Limb (tissue), 2 donors: ENCODE results near the gene YIPF2.
"Not testable (repeated sequence)": the region's sequence is repeated elsewhere in the genome, so short reads cannot be mapped to it uniquely, and the experiment has no call there.

Experiments
- DNase-seq, 2 donors: peaks; one replicate each; pipeline ENCODE4 v3.0.0-alpha.2; 2016; ENCODE audit errors: extremely low spot score in 2 of 2

Gene YIPF2

DNA sequence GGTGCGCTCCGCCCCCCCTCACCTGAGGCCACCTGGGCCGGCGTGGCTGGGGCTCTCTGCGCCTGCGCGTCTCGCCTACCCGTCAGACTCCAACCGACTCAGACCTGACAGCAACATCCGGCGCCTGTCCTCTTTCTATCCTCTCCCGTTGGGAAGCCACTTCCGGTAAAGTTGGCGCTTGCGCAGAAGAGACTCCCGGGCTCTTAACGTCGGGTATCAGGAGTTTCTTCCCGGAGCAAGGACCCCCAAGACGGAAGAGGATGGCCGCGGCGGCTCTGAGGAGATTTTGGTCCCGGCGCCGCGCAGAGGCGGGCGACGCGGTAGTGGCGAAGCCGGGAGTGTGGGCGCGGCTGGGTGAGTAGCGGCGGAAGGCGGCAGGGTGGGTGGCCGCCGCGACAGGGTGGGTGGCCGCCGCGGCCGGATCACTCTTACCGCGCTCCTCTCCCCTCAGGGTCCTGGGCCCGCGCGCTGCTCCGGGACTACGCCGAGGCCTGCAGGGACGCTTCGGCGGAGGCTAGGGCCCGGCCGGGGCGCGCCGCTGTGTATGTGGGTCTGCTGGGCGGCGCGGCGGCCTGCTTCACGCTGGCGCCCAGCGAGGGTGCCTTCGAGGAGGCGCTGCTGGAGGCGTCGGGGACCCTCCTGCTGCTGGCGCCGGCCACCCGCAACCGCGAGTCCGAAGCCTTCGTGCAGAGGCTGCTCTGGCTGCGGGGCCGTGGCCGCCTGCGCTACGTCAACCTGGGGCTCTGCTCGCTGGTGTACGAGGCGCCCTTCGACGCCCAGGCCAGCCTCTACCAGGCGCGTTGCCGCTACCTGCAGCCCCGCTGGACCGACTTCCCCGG lies at the start of gene YIPF2, which contains the start of gene TIMM29:
Gene YIPF2 (minus strand): TSS at position 77 of the 839 bp plus-strand sequence. CDS start 229 bp downstream, outside the sequence.
Gene TIMM29 (plus strand): TSS at position 249 of the 839 bp plus-strand sequence. CDS start 12 bp downstream, at position 261.
- DNase-seq: peak; percentile 95 to 98

DNA sequence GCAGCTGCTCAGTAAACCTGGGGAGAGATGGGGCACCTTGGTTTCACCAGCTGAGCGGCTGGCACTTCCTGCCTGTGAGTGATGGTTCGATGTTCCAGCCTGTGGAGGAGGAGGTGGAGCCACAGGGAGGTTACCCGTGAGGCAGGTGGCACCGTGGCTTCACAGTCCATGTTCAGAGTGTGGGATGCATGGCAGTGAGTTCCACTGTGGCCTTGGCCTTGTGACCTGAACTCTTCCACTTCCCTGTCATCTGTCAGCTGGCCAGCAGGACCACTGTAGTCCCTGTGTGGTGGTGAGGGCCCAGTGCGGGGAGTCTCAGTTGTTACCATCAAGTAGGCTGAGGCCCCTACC lies 49.3 kb upstream of the YIPF2 start:
- no peak for DNase-seq

DNA sequence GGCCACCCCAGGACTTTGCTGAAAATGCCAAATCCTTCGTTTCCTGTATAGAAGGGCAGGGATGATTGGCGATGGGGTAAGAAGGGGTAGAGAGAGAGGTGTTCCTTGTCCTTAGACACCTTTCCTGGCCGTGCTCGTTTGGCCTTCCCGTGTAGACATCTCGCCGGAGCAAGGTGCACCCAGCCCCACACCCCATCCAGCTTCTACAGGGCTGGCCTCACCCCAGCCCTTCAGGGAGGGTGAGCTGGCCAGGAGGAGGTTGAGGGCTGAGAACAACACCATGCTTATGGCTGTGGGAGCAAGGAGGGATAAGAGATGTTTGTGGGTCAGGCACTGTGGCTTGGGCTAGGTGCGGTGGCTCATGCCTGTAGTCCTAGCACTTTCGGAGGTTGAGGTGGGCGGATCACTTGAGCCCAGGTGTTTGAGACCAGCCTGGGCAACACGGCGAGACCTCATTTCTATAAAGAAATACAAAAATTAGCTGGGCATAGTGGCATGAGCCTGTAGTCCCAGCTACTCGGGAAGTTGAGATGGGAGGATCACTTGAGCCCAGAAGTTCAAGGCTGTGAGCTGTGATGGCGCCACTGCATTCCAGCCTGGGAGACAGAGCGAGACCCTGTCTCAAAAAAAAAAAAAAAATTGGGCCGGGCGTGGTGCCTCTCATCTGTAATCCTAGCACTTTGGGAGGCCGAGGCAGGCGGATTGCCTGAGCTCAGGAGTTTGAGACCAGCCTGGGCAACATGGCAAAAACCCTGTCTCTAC lies 47.9 kb upstream of the YIPF2 start:
- DNase-seq: no peak

DNA sequence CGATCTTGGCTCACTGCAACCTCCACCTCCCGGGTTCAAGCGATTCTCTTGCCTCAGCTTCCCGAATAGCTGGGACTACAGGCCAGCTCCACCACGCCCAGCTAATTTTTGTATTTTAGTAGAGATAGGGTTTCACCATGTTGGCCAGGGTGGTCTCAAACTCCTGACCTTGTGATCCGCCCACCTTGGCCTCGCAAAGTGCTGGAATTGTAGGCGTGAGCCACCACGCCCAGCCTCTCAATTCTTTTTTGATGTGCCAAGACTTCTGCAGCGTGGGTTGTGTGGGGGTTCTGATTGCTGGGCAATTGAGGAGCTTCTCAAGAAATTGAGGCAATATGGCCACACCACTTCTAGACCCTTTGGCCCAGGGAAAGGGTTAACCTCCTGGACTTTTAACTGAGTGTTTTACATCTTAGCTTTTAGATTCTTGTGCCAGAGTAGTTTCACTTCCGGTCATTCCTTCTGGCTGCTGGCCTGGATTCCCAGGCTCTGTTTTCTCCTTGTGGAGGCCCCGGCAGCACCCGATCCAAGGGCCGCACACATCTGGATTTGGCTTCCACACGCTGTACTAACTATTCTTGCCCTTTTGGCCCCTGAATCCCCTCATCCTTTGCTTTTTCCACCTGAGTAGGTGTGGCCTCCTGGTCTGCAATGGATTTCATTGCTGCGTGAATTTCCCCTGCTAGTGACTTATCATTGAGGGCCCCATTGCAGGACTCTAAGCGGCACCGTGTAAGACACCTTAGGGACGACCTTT lies 47.1 kb upstream of the YIPF2 start:
- peak; percentile 44 to 64 for DNase-seq

DNA sequence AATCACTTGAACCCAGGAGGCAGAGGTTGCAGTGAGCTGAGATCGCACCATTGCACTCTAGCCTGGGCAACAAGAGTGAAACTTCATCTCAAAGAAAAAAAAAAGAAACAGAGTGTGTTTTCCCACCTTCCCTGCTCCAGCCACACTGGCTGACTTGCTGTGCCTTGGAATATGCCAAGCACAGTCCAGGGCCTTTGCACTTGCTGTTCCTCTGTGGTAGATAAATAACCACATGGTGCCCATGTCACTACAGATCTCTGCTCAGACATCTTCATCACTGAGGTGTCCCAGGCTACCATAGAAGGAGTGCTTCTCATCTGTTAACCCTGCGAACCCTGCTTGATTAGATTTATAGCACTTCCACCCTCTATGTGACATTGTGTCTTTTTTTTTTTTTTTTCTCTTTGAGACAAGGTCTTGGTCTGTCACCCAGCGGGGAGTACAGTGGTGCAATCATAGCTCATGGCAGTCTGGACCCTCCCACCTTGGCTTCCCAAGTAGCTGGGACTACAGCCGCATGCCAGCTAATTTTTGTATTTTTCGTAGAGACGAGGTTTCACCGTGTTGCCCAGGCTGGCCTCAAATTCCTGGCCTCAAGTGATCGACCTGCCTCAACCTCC lies 42.8 kb upstream of the YIPF2 start:
- no peak for DNase-seq

DNA sequence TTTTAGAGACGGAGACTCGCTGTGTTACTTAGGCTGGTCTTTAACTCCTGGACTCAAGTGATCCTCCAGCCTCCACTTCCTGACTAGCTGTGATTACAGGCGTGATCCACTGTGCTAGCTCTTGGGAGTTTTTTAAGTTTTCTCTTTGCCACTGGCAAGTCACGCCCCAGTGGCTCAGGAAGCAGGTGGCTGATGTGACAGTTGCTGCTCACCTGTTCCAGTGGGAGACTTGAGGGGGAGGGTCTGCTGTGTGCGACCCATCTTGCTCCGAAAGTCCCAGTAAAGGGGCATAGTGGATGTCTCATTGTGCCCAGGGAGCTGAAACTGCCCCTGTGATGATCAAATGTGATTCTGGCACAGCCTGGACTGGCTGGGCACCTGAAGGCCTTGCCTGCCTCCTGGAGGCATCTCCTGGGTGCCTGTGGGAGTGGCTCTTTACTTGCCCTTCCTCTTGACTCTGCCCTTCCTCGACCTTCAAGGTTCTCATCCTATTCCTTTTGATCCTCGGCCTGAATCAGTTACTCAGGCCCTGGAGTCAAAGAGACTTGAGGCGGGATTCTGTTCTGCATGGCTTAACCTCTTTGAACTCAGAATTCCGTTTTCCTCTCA lies 40.2 kb upstream of the YIPF2 start:
- DNase-seq: no peak

DNA sequence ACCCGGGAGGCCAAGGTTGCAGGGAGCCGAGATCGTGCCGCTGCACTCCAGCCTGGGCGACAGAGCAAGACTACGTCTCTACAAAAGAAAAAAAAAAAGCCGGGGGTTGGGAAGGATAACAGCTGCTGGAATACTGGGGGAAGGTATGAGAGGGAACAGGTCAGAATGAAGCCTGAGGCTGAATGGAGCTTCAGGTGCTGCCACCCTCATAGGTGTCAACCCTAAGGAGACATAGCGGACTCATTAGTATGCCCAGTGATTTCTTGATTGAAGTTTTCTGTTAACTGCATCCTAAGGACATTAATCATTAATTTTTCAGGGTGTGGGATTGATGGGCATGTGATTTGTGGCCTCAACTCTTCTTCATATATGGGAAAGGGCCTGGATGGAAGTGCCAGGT lies 38.4 kb upstream of the YIPF2 start:
- DNase-seq: no peak

DNA sequence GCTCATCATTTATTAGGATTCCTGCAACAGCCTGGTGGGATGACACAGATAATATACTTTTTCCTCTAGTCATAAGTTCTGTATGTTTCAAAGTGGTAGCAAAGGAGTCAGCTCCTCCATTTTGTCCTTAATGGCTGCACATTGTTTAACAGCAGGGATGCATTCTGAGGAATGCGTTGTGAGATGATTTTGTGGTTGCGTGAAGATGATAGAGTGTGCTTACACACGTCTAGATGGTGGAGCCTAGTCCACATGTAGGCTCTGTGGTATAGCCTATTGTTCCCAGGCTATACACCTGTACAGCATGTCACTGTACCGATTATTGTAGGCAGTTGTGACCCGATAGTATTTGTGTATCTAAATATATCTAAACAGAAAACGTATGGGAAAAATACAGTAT lies 37.0 kb upstream of the YIPF2 start:
- no peak for DNase-seq

DNA sequence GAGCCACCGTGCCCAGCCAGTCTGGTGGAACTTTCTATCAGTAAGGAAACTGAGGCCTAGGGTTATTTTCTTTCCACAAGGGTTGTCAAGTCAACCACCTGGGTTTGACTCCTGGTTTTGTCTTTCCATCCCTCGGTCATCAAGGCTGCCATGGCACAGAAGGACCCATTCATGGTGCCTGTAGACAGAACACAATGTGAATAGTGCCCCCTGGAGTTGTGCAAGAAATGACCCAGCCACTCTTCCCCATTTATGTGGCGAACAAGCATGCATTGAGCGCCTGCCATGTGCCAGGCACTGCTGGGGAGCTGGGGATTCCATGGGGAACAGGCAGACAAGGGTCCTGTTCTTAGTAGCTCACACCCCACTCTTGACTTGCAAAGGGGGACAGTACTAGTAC lies 36.5 kb upstream of the YIPF2 start:
- no peak for DNase-seq

DNA sequence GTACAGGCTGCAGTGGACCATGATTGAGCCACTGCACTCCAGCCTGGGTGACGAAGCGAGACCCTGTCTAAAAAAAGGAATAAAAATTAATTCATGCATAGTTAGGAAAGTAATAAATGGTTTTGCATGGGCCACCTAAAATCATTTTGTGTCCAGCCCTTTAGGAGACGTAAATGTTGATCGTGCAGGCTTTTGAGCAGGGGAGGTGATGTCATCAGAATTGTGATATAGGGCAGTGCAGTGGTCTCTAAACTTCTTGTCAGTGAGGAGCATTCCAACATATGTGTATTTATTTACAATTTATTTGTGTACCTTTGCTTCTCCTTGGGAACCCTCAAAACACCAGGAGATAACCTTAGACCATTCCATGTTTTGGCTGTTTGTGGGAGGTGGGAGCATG lies 35.4 kb upstream of the YIPF2 start:
- DNase-seq: no peak

DNA sequence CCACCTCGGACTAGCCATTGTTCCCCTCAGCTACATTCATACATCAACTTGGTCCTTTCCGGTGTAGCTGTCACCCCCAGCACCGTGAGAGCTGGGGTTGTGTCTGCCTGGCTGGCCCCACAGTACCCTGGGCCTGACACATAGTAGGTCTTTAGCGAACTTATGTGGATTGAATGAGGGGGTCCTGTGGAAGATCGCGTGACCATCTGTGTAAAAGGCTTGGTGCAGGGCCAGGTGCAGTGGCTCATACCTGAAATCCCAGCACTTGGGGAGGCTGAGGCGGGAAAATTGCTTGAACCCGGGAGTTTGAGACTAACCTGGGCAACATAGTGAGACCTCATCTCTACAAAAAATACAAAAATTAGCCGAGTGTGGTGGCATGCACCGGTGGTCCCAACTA lies 34.4 kb upstream of the YIPF2 start:
- no peak for DNase-seq

DNA sequence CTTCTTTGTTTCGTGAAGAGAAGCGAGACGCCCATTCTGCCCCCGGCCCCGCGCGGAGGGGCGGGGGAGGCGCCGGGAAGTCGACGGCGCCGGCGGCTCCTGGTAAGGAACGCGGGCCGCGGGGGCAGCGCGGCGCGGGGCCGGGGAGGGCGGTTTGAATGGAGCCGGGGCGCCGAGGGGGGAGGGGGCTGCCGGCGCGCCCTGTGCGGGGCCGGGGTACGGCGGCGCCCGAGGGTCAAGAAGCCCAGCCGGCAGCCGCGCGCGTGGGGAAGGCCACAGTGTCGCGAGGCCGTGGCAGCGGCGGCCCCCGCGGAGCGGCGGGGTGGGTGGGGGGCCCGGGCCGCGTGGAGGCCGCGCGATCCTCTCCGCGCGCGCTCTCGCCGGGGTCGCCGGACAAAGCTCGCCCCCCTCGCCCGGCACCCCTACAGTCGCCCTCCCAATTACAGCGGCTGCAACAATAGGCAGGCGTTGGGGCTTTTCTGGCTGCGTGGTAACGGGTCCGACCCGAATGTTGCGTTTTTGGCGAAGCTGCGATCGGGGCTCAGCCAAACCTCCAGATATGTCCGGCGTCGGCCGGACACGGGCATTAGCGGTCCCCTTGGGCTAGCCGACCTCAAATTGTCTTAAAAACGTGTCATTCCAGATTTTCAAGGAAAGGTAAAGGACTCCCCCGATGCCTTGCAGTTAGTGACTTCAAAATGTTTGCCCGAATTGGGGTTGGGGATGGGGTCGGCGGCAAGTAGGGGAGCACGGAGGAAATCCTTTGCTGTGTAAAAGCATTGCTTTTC lies 32.8 kb upstream of the YIPF2 start:
- DNase-seq: no peak

DNA sequence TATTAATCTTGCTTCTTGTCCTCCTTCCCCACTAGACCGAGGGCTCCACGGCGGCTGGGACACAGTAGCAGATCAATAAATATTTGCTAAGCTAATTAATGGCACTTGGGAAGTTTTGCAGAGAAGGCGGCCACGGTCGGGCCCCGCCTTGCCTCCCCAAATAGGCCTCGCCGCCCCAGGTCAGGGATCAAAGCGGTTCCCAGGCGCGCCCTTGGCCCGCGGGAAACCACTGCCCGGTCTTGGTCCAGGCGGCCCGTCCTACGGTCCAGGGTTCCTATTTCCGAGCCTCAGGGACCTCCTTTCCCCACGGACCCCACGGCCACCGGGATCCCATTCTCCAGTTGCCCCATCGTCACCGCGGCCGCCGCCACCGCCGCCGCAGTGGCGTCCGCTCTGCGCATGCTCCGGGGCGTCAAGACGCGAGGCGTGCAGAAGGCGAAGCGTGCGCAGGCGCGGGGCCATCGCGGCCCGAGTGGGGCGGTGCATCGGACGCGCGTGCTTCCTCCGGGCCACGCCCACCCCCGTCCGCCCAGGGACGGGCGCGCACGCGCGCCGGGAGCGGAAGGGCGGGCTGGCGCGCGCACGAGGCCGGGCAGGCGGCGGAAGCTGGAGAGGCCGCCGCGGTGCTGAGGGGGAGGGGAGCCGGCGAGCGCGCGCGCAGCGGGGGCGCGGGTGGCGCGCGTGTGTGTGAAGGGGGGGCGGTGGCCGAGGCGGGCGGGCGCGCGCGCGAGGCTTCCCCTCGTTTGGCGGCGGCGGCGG lies 32.1 kb upstream of the YIPF2 start, which contains the start of gene SMARCA4:
Gene SMARCA4 (plus strand): TSS at position 717 of the 759 bp plus-strand sequence. CDS start 23,122 bp downstream, outside the sequence.
- DNase-seq: peak; percentile 99

DNA sequence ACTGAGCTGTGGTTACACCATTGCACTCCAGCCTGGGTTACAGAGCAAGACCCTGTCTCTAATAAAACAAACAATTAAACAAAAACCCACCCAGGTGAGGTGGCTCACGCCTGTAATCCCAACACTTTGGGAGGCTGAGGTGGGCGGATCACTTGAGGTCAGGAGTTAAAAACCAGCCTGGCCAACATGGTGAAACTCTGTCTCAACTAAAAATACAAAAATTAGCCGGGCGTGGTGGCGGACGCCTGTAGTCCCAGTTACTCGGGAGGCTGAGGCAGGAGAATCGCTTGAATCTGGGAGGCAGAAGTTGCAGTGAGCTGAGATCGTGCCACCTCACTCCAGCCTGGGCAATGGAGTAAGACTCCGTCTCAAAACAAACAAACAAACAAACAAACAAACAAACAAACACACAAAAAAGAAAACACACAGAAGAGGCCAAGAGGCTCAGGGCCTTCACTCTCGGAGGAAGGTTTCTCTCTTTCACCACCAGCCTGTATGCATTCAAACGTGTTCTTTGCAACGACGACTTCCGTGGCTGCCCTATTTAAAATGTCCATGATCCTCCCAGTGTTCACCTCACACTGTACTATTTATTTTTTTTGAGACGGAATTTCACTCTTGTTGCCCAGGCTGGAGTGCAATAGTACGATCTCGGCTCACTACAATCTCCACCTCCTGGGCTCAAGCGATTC lies 31.0 kb upstream of the YIPF2 start:
- DNase-seq: not testable (repeated sequence)

DNA sequence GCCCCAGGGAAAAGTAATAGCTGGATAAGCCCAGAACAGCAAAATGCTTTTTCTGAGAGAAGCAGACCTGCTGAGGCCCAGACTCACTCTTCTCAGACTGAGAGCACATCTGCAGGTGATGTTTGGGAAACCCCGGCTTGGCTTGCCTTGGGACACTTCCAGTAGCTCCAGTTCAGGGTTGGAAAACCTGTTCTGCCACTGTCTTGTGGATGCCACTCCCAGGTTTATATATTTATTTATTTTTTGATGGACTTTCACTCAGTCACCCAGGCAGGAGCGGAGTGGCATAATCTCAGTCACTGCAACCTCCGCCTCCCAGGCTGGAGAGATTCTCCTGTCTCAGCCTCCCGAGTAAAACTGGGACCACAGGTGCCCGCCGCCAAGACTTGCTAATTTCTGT lies 24.4 kb upstream of the YIPF2 start:
- no peak for DNase-seq

DNA sequence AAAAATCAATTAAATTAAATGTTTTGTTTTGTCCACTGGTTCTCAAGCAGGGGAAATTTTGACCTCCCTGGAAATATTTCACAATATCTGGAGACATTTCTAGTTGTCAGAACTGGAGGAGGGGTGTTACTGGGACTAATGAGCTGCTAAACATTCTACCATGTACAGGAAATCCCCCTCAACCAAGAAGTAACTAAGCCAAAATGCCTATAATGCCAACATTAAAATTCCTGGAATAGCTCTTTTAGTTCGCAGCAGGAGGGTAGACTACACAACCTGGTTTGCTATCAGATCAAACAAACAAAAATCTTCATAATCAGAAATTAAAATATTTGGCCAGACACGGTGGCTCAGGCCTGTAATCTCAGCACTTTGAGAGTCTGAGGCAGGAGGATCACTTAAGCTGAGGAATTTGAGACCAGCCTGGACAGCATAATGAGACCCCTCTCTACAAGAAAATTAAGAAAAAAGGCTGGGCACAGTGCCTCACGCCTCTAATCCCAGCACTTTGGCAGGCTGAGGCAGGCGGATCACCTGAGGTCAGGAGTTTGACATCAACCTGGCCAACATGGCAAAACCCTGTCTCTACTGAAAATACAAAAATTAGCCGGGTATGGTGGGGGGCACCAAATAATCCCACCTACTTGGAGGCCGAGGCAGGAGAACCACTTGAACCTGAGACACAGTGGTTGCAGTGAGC lies 18.7 kb upstream of the YIPF2 start:
- DNase-seq: no peak

DNA sequence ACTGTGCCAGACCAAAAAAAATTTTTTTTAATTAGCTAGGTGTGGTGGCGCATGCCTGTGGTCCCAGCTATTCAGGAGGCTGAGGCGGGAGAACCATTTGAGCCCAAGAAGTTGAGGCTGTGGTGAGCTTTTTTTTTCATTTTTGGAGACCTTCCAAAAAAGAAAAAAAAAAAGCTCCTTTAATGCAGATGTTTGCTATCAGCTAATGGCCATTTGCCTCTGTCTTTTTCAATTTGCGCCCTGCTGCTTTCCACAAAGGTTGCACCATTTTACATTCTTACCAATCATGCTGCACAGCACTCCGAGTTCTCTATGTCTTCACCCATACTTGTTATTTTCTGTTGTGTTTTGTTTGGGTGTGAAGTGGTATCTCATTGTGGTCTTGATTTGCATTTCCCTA lies 16.8 kb upstream of the YIPF2 start:
- no peak for DNase-seq

DNA sequence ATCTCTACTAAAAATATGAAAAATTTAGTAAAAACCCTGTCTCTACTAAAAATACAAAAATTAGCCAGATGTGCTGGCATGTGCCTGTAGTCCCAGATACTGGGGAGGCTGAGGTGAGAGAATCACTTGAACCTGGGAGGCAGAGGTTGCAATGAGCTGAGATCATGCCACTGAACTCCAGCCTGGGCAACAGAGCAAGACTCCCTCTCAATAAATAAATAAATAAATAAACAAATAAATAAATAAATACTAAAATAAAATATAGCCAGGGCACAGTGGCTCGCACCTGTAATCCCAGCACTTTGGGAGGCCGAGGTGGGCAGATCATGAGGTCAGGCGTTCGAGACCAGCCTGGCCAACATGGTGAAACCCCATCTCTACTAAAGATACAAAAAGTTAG lies 15.0 kb upstream of the YIPF2 start:
- DNase-seq: not testable (repeated sequence)
